GM18499 (cell line): ENCODE results near the gene IRS1.
A peak's percentile ranks its signal among the peaks of the same experiment; 100 is the strongest.

Experiments used
- ATAC-seq: cut with Tn5 transposase; IDR thresholded peaks from one replicate; pipeline ENCODE4 v1.9.1; 2021; ENCODE audit warnings: moderate number of reproducible peaks; ENCODE audit not compliant: insufficient read depth, unreplicated experiment

IRS1 gene

DNA sequence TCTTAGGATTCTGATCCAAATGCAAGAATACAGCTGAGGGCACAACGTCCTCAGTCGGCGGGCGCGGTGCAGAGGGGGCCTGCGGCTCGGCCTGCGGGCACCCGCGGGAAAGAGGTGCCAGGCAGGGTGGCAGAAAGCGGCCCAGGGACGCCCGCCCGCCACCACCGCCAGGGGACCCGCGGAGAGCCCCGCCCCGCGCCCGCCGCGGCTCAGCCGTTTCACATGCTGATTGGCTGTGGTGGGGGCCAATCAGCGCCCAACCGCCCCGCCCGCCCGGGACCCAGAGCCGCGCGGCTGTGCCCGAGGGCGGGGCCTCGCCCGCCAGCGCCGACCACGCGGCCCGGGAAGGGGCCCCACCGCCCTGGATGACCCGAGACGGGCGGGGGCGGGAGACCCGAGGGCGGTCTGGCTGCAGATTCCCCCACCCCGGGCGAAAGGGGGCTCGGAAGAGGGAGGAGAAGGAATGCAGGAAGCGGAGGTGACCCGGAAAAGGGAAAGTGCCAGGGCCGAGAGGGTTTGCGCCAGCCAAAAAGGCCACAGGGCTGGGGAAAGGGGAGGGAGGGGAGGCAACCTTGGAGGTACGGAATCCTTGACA is 8.0 kb downstream of the IRS1 start:
- ATAC-seq, result peak; percentile 65

DNA sequence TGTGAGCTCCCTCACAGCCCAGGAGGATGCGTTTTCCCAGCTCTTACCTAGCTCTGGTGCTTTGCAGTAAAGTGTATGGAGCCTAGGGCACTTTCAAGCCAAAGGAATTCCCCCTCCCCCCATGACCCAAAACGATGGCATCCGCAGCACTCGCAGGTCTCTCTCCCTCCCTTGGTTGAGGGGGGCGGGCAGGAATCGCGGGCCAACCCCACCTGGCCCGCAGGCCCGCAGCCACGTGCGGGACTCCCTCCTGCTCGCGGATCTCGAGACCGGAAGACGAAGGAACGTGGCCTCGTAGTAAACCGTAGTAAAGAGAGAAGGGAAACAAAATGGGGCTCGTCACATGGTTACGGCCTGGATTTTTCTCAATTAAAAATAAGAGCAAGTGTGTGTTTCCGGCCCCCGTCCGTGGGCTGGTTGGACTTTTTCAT is 8.5 kb downstream of the IRS1 start:
- peak; percentile 45 for ATAC-seq

DNA sequence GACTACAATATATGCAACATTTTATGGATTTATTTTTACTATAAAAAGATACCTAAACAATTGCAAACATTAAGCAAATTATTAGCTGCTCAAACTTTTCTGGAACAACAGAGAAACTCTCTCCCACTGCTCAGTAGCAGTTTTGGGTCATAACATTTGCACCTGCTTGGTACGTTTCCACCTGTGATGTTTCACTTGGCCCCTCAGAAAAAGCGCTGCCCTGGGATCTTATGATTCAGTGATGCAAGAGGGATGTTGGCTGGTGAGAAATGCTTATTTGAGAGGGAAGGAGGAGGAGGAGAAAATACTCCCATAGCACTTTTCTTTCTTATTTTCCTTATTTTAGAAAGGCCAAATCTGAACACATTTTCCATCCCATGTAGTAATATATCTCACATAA is 9.2 kb downstream of the IRS1 start:
- no peak for ATAC-seq

DNA sequence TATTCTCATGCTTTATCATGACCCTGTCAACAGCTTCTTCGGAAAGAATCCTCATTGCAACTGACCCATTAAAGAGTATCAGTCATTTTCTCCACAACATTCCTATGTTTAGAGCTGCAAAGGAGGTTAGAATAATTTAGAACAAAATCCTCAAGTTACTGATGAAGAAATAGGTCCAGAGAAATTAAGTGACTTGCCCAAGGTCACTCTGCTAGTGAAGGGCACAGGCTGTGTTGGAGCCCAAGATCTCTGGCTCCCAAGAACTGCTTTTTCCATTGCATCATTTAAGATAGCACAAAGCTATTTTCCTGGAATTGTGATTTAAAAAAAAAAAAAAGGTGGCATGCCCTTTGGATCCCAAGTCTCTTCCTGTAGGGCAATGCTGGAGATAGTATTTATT is 9.6 kb downstream of the IRS1 start:
- ATAC-seq, result no peak

DNA sequence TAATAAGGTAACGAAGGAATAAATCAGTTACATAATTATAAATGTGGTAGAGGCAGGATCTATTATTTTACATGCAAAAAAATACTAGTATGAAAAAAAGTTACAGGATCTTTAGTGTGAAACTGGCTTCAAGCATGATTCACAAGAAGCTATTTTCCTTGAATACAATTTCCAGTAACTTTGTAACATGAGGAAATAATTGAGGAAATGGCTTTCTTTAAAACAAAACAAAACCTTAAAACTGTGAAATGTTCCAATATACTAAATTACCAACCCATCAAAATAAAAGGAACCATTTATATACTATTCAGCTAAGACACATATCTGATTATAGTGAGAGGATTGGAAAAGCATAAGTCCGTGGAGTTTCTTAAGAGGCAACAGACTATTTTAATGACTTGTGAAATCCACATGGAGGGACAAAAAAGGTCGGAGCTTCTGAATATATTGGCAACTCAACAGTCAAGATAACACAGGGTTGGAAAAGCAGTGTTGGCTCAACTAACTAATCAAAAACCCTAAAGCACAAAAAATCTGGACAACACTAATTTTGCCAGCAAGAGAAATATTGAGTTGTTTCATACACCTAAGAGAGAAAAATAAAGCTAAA is 10.6 kb downstream of the IRS1 start:
- no peak for ATAC-seq

DNA sequence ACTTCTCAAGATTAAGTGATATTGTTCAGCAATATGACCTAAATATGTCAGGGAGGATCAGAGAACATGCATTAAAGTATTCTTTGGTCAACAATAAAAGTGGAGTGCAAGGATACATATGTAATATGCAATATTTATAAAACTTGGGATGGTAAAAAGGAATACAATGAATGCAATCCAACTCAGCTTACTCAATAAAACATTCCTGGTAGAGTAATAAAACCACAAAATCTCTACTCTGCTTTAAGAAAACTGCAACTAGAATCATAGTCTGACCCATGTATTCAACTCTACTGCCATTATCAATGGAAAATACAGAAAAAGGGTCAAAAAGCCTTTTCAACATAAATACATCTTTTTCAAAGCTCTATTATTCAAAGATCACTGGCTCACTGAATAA is 11.6 kb downstream of the IRS1 start:
- no peak for ATAC-seq

DNA sequence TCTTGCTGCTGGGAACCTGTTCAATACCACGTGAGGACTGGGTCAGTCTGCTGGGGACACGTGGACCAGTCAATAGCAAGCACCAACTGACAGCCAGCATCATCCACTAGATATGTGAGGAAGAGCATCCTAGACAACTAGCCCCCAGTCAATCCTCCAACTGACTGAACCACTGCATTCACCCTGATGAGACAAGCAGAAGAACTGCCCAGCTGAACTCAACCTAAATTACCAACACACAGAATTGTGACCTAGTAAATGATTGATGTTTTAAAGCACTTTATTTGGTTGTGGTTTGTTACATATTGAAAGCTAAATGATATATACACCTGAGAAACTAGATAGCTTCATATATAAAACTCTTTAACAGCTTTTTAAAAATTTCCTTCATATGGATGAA is 15.7 kb downstream of the IRS1 start:
- no peak for ATAC-seq

DNA sequence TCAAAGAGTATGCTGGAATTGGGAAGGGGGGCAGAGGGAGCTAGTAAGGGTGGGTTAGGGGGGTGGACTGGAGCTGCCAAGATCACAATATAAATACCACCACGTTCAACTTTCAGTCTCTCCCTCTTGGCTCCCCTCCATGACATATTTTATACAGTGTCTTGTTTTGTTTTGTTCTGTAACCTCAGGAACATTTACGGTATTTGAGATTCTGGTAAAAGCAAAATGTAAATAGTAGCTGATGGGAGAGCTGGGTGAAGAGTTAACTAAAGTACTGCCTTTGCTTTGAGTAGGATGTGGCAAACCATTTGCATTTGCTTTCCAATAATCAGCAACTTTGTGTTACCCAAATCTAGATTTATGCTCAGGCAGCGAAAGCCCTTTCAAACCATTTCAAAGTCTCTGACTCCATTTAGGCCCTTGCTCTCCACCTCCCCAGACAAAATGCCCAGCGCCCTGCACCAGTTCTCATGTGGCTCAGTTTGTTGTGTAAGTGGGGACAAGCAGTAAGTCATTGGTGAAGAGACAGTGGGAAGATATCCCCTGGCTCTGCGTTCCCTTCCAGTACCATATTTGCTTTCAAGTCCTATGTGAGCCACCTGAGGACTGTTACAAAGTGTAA is 17.4 kb downstream of the IRS1 start:
- no peak for ATAC-seq

DNA sequence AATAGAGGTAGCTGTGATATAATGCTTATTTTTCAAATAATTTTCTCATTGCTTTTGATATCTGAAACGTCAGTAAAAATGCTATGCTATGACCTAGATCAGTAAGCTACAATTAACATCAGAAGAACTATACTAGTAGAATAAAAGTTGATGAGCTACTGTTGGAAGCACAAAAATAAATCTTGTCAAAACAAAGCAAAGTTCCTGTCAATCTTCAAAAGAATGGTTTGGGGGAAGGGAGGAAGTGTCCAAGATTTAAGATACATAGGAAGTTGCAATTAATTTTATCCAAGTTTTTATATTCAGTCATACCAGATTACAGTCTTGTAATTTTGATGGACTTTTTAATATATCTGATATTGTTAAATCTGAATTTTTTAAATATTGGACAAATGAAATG is 19.2 kb downstream of the IRS1 start:
- no peak for ATAC-seq

DNA sequence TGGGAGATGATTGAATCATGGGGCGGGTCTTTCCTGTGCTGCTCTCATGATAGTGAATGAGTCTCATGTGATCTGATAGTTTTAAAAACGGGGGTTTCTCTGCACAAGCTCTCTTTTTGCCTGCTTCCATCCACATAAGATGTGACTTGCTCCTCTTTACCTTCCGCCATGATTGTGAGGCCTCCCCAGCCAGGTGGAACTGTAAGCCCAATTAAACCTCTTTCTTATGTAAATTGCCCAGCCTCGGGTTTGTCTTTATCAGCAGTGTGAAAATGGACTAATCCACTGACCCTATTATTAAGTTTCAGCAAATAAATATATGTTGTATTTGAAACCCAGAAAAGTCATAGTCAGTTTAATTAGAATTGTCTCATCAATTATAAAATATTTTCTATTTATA is 22.0 kb downstream of the IRS1 start:
- no peak for ATAC-seq

DNA sequence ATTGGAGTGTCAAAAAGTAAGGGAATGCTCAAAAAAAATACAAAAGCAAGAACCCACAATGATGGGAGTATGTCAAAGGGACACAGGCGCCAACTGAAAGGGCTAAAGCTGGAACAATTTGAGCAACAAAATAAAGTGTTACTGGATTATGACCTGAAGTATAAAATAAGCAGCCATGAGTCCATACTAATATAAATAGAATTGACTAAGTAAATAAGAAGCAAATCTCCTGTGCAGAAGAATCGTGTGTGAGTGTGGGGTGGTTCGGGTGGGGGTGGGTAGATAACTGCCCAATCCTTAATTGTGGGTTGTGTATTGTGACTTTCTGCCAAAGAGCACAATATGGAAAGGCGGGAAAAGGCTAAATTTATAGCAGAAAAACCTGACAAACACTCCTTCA is 23.5 kb downstream of the IRS1 start:
- no peak for ATAC-seq

DNA sequence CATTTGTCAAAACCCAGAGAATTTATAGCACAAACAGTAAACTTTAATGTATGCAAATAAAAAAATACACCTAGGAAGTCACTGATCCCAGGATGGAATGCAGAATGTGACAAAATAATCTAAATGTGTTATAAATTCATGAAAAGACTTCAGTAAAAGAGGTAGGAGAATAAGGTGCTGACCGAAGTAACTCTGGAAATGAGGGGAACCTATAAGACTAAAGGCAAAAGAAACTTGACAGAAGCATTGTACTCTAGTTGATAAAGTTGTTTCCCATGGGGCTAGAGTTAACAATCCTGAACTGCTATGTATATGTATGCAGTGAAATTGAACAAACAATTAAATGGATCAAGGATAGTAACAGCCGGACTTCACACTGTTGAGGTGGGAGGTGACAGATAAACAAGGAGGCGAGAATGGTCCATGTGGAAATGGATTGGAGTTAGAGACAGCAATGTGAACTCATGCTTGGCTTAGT is 24.5 kb downstream of the IRS1 start:
- no peak for ATAC-seq

DNA sequence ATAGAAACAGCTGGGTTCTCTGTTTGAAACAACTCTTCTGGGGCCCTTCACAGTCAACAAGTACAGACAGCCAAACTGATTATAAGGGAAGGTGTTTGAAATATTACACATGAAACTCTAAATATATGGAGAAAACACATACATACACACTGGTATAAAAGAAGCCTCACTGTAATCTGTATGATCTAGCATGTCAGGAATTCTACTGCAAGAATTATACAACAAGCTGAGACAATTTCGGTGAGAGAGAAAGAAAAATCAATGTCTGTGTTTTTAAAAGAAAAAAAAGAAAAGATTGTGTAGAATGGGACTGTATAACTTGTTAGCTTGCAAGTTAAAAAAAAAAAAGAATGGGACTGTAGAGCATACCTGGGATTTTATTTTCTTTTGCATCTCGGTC is 26.3 kb downstream of the IRS1 start:
- ATAC-seq, result peak; percentile 10

DNA sequence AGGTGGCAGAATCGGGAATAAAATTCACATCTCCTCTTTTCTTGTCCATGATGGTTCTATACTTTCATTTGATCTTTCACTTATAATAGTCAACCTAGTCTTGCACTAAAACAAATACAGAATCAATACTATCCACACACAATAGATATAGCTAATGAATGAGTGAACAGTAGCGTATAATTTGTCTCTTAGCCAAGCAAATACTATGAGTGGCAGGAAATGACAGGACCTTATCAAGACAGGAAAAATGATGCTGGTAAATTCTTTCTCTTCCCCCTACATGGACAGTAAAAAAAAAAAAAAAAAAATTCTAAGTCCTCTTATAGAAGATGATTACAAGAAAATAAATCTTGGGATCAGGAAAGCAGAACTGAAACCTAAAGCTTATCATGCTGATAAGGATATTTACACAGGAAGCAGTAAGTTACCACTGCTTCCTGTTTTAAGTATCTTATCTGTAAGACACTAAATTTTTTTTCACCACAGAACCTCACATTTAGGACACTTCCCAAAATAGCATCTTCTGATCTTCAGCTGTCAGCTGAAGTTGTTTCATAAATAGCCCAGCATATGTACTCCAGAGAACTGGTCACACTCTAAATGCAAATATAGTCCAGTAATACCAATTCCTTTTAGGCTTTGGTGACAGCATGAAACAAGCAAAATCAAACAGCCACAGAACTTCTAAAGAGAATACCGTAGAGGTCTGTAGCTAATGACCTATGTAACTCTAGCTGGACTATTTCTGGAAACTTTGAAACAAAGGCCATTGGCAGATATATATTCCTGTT is 27.0 kb downstream of the IRS1 start:
- peak; percentile 97 for ATAC-seq

DNA sequence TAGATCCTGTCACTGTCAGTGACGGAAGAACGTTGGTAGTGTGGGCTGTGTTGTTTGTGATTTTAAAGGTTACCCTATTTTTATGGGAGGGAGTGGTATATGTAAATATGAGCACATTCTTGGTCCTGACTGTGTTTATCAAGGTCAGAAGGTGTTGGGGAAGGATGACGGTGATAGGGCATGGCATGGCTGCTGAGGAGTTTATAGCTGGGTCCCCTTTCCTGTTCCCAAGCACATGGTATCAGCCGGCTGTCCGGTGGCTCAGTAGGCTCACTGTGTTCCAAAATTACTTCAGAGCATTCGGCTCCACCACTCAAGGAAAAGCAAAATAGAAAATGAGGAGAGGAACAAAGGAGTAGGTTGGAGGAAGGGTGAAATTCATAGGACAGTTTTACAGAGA is 28.6 kb downstream of the IRS1 start:
- no peak for ATAC-seq

DNA sequence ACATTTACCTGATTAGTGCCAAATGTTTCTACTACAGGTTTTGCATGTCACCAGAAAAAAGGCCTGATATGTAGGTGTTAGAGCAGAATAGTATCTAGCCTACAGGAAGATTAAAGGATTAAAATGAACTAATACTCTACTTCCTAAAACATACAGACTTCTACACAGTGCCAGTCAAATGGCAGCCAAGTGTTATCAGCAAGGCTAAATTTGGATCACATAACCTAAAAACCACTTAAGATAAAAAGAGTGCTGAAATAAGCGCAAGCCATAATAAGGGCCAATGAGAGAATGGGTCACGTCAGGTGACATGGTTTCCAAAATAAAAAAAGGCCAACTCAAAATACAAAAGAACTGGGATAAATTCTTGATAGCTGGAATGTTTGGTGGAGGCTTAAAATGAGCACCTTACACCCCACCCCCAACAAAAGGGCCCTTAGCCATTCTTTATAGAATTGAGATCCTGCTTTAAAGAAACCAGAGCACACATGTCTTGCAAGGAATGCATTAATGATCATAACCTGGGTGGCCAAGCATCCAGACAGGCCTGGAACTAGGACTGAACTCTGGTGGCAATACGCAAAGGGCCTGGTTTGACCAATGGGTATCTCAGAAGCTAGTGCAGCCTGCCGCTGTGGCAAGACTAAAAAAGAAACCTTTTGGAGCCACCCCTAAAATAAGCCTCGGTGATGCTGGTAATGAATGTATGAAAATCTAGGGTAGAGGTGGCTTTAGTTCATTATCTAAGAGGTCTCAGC is 32.4 kb downstream of the IRS1 start:
- ATAC-seq, result no peak

DNA sequence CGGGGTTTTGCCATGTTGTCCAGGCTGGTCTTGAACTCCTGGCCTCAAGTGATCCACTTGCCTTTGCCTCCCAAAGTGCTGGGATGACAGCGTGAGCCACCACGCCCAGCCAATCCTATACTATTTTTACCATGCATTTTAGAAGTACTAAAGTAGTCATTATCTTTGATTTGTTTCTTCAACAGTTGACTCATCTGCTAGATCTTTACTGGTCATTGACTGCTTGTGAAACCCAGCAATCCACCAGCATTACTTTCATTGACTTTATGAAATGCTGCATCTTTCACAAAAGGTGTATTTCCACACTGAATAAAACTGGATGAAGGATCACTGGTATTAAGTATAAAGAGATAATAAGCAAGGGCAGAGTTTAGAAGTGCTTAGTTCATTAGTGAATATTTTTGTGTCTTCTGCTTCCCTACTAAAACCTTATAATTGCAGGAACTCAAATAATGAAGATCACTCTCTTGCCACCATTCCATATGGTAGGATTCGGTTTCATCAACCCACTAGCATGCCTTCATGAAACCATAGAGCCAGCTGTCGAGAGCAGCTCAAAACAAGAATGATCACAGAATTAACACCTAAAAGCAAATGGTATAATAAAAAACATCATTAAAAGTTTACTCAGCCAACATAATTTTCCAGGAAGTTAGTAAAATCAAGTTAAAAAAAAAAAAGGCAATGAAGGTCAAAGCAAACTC is 33.1 kb downstream of the IRS1 start:
- no peak for ATAC-seq

DNA sequence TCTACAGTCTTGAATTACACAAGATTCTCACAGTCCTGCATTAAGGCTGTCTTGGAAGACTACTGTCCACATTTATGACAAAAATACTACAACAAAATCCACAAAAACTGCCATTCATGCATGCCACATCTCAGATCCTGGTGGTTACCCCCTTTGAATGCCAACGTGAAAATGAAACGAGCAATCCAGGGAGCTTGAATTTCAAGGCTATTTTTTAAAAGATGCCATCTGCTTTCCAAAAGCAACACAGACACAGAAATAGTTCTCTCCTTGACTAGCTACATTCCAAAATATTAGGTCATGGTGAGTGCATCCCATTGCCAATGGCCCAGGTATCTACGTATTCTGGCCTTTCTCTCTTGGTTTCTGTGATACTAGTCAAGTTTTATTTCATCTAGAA is 36.3 kb downstream of the IRS1 start:
- ATAC-seq, result no peak

DNA sequence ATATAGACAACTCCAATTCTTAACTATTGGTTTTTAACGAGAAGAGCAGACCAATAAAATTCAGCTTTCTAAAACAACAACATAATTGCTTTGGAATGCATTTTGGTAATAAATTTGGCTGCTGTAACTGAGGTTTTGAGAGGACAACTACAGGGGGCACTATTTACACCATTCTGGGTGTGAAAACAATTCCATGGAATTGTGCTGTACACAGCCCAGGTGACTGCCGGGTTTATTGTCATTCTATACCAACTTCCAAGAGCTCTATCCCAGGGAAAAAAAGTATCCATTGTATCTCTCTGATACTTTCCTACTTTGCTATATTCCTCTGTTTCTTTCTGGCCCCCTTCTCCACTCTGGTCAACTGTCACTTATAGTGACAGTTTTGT is 38.4 kb downstream of the IRS1 start:
- no peak for ATAC-seq
